Heart left ventricle (tissue), 16 donors: Measurements from ENCODE around the gene PTPRD. TPM values are rescaled to one million over a fixed set of nuclear protein-coding genes. Genes with fewer than 3 reads are reported as not detected.
"Not testable (repeated sequence)": the region's sequence is repeated elsewhere in the genome, so short reads cannot be mapped to it uniquely, and the experiment has no call there.

Experiments
- ATAC-seq, 4 donors: fragments of 200-7000 bp; cut with Tn5 transposase; one replicate each; pipeline ENCODE4 v1.9.1; 2020 to 2022; ENCODE audit warnings: moderate library complexity in 4 of 4, mild to moderate bottlenecking in 3 of 4, moderate number of reproducible peaks in 1 of 4
- DNase-seq, 5 donors: peaks; one replicate each; pipeline ENCODE4 v3.0.0-alpha.2; 2020
- H3K27ac ChIP-seq, 12 donors: fragments of 200-600 bp; sonication (generic) in 4 of 12; one replicate each; pipeline versions ENCODE4 v1.5.0 to v1.8.0; 2016 to 2022; ENCODE audit warnings: mild to moderate bottlenecking in 2 of 12
- H3K27me3 ChIP-seq, 9 donors: fragments of 200-600 bp; sonication (generic) in 2 of 9; one replicate each; pipeline versions ENCODE4 v1.5.1 to v1.8.0; 2016 to 2022; ENCODE audit warnings: mild to moderate bottlenecking in 3 of 9
- H3K36me3 ChIP-seq, 9 donors: fragments of 200-600 bp; sonication (generic) in 2 of 9; one replicate each; pipeline versions ENCODE4 v1.5.0 to v1.8.0; 2018 to 2022; ENCODE audit warnings: mild to moderate bottlenecking in 2 of 9
- H3K4me1 ChIP-seq, 12 donors: fragments of 200-600 bp; sonication (generic) in 4 of 12; one replicate each; pipeline versions ENCODE4 v1.5.0 to v1.8.0; 2016 to 2022; ENCODE audit warnings: mild to moderate bottlenecking in 3 of 12
- H3K4me3 ChIP-seq, 12 donors: fragments of 200-600 bp; sonication (generic) in 4 of 12; one replicate each; pipeline versions ENCODE4 v1.5.0 to v1.8.0; 2017 to 2022; ENCODE audit warnings: mild to moderate bottlenecking in 9 of 12, moderate library complexity in 4 of 12
- H3K9me3 ChIP-seq, 12 donors: fragments of 200-600 bp; sonication (generic) in 4 of 12; one replicate each; pipeline versions ENCODE4 v1.5.0 to v1.8.0; 2016 to 2022; ENCODE audit warnings: mild to moderate bottlenecking in 1 of 12
- POLR2A ChIP-seq, 2 donors: fragments of 450-650 bp; IDR thresholded peaks; one replicate each; pipeline ENCODE4 v1.6.1; 2017; ENCODE audit warnings: antibody characterized with exemption in 2 of 2, mild to moderate bottlenecking in 2 of 2, moderate library complexity in 2 of 2
- WGBS, 4 donors: extraction: QIAGEN DNeasy Blood & Tissue Kit in 2 of 4; methylation state at CpG; one replicate each; pipeline versions ENCODE4 v1.1.5 to v1.1.7; 2013 to 2018; 5-methylcytosine and 5-hydroxymethylcytosine counted together
- intact Hi-C, 10 donors: fragments of 100-400 bp; cut with DNase I; formaldehyde crosslinking; loops; one replicate each; pipeline versions ENCODE4 v1.11.1 to v1.14.2; 2022
- polyA plus RNA-seq, 2 donors: library from polyadenylated mRNA; stranded (reverse); fragments of 200-250 nt; gene quantifications; one replicate each; pipeline ENCODE4 v1.2.3, GENCODE V29; 2013
- total RNA-seq, 9 donors: library from RNA; depleted of rRNA in 2 of 9; stranded (reverse); fragments of >200 nt in 2 of 9; fragmentation: NEBNext Ultra II Directional in 3 of 9; extraction: Animal tissue kit (Norgen Biotek cat#: 25700) in 3 of 9; gene quantifications; one replicate each; pipeline versions ENCODE4 v1.1.0 to v1.2.4, GENCODE V29; 2016 to 2023
- TF ChIP-seq, protein P1 (sequence below), 12 donors: fragments of 200-600 bp; sonication (generic) in 4 of 12; IDR thresholded peaks; one replicate each; pipeline versions ENCODE4 v1.5.0 to v1.8.0; 2018 to 2022; ENCODE audit warnings: antibody characterized with exemption in 12 of 12, mild to moderate bottlenecking in 5 of 12
- donor health status: ischemic (EF 13 %, LVEDD 7.1; RV severe dilation, severe dysfunction).
- donor health status: healthy with polysubstance abuse.
- donor health status: DM: no; HTN: yes; CAD: no.
- donor health status: DM: no; HTN: no; CAD: no.
- donor health status: ischemic (EF 25% LVEDD 6.9; RV normal size, moderate dysfunction).
- donor health status: ischemic (EF 25% LVEDD 5.7; RV mildly dilated, moderate dysfunction).
- donor health status: healthy.
- donor health status: DM: yes; HTN: yes; CAD: no.
- donor health status: ischemic (EF 35%, LVEDD 5.7; RV mildly dilated, moderate dysfunction).
- donor health status: nonischemic (EF 11% LVEDD 7.7; RV severe dilation, severe dysfunction).
- donor health status: DM: yes; HTN: yes; CAD: no.
- donor health status: PGD.
- donor health status: ischemic (EF 29% LVEDD 5.4; RV normal size, mild dysfunction).
- donor health status: nonischemic (EF 23%, LVEDD 6.1; RV moderate dilation, normal function).

PTPRD gene
- total and polyA plus RNA-seq, 11 donors, result 1.4 to 25.3 (median 15.1) TPM

DNA sequence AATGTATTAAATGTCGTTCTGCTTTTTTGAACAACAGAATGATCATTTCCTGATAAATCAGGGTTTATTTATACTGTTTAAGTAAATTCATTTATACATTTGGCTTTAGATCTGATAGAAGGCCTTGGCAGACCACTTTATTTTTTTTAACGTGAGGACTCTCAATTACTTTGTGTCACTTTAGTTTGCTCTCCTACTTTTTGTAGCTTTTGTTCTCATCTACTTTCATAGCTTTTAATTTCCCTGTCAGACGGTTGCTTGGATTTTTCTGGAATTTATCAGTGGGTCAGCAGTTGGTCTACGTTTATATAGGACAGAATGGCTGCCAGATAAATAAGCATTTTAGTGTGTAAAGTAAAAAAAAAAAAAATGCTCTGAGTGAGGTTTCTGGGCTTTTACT lies 1910.9 kb downstream of the PTPRD start:
- no peak overlapping the region for H3K27ac ChIP-seq
- no peaks in the 10 kb centered on the region for H3K27me3 ChIP-seq
- no peak for ATAC-seq
- intact Hi-C loops, result loop anchor here in 1 of 10 donors (10.0 kb wide), 1 partner anchor 47 kb away; no protein-coding TSS in a partner anchor
- no peaks in the 10 kb centered on the region for H3K9me3 ChIP-seq
- DNase-seq, result no peak
- no peaks in the 10 kb centered on the region for H3K4me1 ChIP-seq
- no peak overlapping the region for H3K4me3 ChIP-seq
- no peak for TF ChIP-seq POLR2A (IDR thresholded peaks at IDR 0.05)
- TF ChIP-seq, protein P1, sequence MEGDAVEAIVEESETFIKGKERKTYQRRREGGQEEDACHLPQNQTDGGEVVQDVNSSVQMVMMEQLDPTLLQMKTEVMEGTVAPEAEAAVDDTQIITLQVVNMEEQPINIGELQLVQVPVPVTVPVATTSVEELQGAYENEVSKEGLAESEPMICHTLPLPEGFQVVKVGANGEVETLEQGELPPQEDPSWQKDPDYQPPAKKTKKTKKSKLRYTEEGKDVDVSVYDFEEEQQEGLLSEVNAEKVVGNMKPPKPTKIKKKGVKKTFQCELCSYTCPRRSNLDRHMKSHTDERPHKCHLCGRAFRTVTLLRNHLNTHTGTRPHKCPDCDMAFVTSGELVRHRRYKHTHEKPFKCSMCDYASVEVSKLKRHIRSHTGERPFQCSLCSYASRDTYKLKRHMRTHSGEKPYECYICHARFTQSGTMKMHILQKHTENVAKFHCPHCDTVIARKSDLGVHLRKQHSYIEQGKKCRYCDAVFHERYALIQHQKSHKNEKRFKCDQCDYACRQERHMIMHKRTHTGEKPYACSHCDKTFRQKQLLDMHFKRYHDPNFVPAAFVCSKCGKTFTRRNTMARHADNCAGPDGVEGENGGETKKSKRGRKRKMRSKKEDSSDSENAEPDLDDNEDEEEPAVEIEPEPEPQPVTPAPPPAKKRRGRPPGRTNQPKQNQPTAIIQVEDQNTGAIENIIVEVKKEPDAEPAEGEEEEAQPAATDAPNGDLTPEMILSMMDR (IDR thresholded peaks at IDR 0.05), result no peak
- no peaks in the 10 kb centered on the region for H3K36me3 ChIP-seq
- WGBS, 4 donors, result 64 to 73% (median 71%) methylated on average over 4 of the region's 4 CpGs

DNA sequence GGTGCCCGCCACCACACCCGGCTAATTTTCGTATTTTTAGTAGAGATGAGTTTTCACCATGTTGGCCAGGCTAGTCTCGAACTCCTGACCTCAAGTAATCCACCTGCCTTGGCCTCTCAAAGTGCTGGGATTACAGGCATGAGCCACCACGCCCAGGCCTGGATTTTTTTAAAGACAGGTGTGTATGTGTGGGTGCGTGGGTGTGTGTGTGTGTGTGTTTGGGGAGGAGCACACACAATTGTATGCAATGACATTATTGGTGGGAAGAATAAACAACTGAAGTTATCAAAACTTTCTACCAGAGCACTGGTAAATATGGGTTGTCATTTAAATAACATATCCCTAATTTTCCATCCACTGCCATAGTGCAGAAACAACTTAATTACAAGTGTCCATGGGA lies 1915.2 kb downstream of the PTPRD start:
- DNase-seq, intact Hi-C loops, H3K27ac ChIP-seq, H3K4me1 ChIP-seq, H3K4me3 ChIP-seq, H3K9me3 ChIP-seq, H3K27me3 ChIP-seq, H3K36me3 ChIP-seq, ATAC-seq: not testable (repeated sequence)
- 85 to 93% (median 90%) methylated on average over 6 of the region's 6 CpGs for WGBS, 4 donors

DNA sequence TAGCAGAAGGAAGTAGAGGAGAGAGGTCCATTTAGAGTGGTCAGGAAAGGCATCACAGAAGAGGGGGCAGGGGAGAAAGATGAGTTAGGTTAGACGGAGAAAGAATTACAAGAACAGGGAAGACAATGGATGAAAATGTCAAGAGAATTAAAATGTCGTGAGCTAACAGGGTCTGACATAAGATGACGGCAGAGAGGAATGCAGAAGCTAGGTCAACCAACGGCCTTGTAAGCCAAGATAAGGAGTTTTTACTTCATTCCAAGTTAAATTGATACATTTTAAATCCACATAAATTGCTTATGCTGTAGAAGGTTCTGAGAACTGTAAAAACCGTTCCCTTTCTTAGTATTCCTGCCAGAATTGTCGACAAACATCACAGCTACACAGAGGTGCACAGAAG lies 1916.3 kb downstream of the PTPRD start:
- Histone ChIP-seq H3K36me3 (no peaks in the 10 kb centered on the region), H3K4me3 (no peak overlapping the region), H3K27ac (no peak overlapping the region), H3K27me3 (no peaks in the 10 kb centered on the region), H3K4me1 (no peaks in the 10 kb centered on the region), H3K9me3 (no peaks in the 10 kb centered on the region)
- 58 to 76% (median 72%) methylated on average over 6 of the region's 6 CpGs for WGBS, 4 donors
- intact Hi-C loops, result no loop called here
- DNase-seq (no peak), ATAC-seq (no peak)
- TF ChIP-seq, protein P1 (IDR thresholded peaks at IDR 0.05), result no peak
- no peak for TF ChIP-seq POLR2A (IDR thresholded peaks at IDR 0.05)

DNA sequence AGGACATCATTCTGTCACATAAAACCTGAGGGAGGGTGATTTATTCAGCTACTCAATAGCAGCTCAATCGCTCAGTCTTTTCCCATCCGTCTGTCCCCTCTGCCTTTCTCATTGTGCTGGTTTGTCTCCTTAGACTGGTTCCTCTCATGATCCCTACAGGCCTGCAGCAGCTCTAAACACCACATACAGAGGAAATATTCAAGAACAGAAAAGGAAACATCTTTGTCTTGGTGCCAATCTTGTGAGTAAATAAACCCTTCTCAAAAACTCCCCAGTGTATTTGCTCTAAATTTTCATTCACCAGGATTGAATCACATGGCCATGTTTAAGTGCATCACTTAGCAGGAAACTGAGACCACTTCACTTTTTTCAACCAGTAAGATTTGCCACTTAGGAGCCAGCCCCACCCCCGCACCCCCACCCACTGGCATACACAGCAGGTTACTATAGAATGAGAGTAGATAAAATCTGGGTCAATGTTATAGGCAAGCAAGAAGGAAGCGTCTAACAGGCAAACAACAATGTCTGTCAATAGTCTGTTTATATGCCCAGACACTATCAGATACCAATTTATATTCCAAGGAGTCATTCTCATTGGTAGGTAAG lies 1917.7 kb downstream of the PTPRD start:
- intact Hi-C loops, result no loop called here
- ATAC-seq (no peak), DNase-seq (no peak)
- no peaks in the 10 kb centered on the region for H3K36me3 ChIP-seq
- no peaks in the 10 kb centered on the region for H3K27me3 ChIP-seq
- 66 to 82% (median 76%) methylated on average over 4 of the region's 4 CpGs for WGBS, 4 donors
- no peaks in the 10 kb centered on the region for H3K4me1 ChIP-seq
- H3K4me3 ChIP-seq, result no peak overlapping the region
- H3K9me3 ChIP-seq, result no peaks in the 10 kb centered on the region
- no peak overlapping the region for H3K27ac ChIP-seq
- TF ChIP-seq POLR2A (IDR thresholded peaks at IDR 0.05), result no peak
- TF ChIP-seq, protein P1 (IDR thresholded peaks at IDR 0.05), result no peak

DNA sequence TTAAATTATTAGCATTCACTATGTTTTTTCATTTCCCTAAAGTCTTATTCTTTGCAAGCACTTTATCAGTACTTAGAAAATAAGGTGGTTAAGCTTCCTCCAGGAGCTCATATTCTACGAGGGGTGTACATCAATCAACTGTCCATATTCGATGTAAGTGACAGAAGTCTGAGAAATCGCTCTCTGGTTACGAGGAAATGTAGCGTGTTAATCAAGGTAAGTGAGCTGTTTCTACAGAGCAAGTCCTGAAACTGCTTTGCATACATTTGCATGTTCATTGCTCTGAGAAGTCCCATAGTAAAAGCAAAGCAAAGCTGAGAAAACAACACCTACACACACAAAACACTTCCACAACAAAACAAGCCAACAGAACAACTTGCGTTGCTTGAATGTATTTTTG lies 1919.3 kb downstream of the PTPRD start:
- ATAC-seq, result no peak
- 82 to 91% (median 84%) methylated on average over 6 of the region's 6 CpGs for WGBS, 4 donors
- no peak for TF ChIP-seq POLR2A (IDR thresholded peaks at IDR 0.05)
- TF ChIP-seq, protein P1 (IDR thresholded peaks at IDR 0.05), result no peak

More for the DNA sequence above, 1919.3 kb downstream of the PTPRD start:
- no peak for DNase-seq
- intact Hi-C loops, result no loop called here
- H3K4me1 ChIP-seq, result no peaks in the 10 kb centered on the region
- peaks cover 0 to 5% (median 0%) of the 10 kb centered on the region in 12 donors for H3K9me3 ChIP-seq
- no peaks in the 10 kb centered on the region for H3K36me3 ChIP-seq
- no peak overlapping the region for H3K4me3 ChIP-seq
- H3K27me3 ChIP-seq, result no peaks in the 10 kb centered on the region
- no peak overlapping the region for H3K27ac ChIP-seq
